Neural cell (in vitro differentiated cells): ENCODE data around the gene SLC12A8.

Experiments used
- EP300 ChIP-seq: fragments of 450-650 bp; conservative IDR thresholded peaks from 2 replicates; pipeline ENCODE4 v1.6.1; 2014; ENCODE audit warnings: antibody characterized with exemption, mild to moderate bottlenecking, moderate library complexity; ENCODE audit not compliant: poor library complexity, severe bottlenecking
- EZH2 ChIP-seq: fragments of 200-600, 300-800 bp; shearing (Covaris generic), sonication (generic); IDR thresholded peaks from 2 replicates; pipeline ENCODE4 v1.6.1; 2014; ENCODE audit warnings: antibody characterized with exemption, low read length, borderline replicate concordance, mild to moderate bottlenecking; ENCODE audit not compliant: insufficient read depth, poor library complexity, severe bottlenecking
- MXI1 ChIP-seq: fragments of 450-650 bp; conservative IDR thresholded peaks from 2 replicates; pipeline ENCODE4 v1.6.1; 2014; ENCODE audit warnings: antibody characterized with exemption, mild to moderate bottlenecking; ENCODE audit not compliant: poor library complexity, severe bottlenecking
- POLR2AphosphoS5 ChIP-seq: IDR thresholded peaks from 2 replicates; pipeline ENCODE4 v1.6.1; 2012
- RAD21 ChIP-seq: fragments of 450-650 bp; conservative IDR thresholded peaks from 2 replicates; pipeline ENCODE4 v1.6.1; 2014; ENCODE audit warnings: antibody characterized with exemption, mild to moderate bottlenecking, moderate library complexity
- SMC3 ChIP-seq: fragments of 450-650 bp; conservative IDR thresholded peaks from 2 replicates; pipeline ENCODE4 v1.6.1; 2014; ENCODE audit warnings: antibody characterized with exemption, mild to moderate bottlenecking, moderate library complexity; ENCODE audit not compliant: poor library complexity
- TF ChIP-seq, protein P1 (sequence below): fragments of 450-650 bp; IDR thresholded peaks from 2 replicates; pipeline ENCODE4 v1.5.1; 2014; ENCODE audit warnings: antibody characterized with exemption, mild to moderate bottlenecking, moderate library complexity; ENCODE audit not compliant: poor library complexity, severe bottlenecking
- TF ChIP-seq, protein P2 (sequence below): IDR thresholded peaks from 2 replicates; pipeline ENCODE4 v1.6.1; 2012; ENCODE audit warnings: borderline replicate concordance

DNA sequence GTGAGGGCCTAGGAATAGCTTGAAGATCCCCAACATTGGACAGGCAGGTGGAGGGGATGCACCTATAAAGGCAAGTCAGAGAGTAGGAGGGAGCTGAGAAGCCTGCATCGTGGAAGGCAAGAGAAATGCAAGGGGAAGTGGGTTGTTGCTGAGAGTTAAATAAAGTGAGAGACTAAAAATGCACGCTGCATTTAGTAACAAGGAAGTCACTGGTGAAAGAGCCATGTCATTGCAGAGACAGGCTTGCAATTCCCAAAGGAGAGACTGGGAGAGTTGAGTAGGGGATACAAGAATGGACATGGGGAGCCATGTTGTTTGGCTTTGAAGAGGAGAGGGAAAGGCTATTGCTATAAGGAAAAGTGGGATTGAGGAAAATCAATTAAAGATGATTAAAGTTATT, 79.7 kb downstream of the SLC12A8 start:
- TF ChIP-seq, protein P1, sequence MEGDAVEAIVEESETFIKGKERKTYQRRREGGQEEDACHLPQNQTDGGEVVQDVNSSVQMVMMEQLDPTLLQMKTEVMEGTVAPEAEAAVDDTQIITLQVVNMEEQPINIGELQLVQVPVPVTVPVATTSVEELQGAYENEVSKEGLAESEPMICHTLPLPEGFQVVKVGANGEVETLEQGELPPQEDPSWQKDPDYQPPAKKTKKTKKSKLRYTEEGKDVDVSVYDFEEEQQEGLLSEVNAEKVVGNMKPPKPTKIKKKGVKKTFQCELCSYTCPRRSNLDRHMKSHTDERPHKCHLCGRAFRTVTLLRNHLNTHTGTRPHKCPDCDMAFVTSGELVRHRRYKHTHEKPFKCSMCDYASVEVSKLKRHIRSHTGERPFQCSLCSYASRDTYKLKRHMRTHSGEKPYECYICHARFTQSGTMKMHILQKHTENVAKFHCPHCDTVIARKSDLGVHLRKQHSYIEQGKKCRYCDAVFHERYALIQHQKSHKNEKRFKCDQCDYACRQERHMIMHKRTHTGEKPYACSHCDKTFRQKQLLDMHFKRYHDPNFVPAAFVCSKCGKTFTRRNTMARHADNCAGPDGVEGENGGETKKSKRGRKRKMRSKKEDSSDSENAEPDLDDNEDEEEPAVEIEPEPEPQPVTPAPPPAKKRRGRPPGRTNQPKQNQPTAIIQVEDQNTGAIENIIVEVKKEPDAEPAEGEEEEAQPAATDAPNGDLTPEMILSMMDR = no peak
- TF ChIP-seq POLR2AphosphoS5 (no peak), SMC3 (no peak), EZH2 (no peak), RAD21 (no peak), MXI1 (no peak), EP300 (no peak)
- TF ChIP-seq, protein P2, sequence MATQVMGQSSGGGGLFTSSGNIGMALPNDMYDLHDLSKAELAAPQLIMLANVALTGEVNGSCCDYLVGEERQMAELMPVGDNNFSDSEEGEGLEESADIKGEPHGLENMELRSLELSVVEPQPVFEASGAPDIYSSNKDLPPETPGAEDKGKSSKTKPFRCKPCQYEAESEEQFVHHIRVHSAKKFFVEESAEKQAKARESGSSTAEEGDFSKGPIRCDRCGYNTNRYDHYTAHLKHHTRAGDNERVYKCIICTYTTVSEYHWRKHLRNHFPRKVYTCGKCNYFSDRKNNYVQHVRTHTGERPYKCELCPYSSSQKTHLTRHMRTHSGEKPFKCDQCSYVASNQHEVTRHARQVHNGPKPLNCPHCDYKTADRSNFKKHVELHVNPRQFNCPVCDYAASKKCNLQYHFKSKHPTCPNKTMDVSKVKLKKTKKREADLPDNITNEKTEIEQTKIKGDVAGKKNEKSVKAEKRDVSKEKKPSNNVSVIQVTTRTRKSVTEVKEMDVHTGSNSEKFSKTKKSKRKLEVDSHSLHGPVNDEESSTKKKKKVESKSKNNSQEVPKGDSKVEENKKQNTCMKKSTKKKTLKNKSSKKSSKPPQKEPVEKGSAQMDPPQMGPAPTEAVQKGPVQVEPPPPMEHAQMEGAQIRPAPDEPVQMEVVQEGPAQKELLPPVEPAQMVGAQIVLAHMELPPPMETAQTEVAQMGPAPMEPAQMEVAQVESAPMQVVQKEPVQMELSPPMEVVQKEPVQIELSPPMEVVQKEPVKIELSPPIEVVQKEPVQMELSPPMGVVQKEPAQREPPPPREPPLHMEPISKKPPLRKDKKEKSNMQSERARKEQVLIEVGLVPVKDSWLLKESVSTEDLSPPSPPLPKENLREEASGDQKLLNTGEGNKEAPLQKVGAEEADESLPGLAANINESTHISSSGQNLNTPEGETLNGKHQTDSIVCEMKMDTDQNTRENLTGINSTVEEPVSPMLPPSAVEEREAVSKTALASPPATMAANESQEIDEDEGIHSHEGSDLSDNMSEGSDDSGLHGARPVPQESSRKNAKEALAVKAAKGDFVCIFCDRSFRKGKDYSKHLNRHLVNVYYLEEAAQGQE = no peak
